Putamen (tissue), 1 donor: ENCODE data around the gene USF2.
A peak's percentile ranks its signal among the peaks of the same experiment; 100 is the strongest.

ENCODE experiments used
- DNase-seq: peaks from one replicate; pipeline ENCODE4 v3.0.0-alpha.2; 2016; ENCODE audit warnings: low spot score

Gene USF2

DNA sequence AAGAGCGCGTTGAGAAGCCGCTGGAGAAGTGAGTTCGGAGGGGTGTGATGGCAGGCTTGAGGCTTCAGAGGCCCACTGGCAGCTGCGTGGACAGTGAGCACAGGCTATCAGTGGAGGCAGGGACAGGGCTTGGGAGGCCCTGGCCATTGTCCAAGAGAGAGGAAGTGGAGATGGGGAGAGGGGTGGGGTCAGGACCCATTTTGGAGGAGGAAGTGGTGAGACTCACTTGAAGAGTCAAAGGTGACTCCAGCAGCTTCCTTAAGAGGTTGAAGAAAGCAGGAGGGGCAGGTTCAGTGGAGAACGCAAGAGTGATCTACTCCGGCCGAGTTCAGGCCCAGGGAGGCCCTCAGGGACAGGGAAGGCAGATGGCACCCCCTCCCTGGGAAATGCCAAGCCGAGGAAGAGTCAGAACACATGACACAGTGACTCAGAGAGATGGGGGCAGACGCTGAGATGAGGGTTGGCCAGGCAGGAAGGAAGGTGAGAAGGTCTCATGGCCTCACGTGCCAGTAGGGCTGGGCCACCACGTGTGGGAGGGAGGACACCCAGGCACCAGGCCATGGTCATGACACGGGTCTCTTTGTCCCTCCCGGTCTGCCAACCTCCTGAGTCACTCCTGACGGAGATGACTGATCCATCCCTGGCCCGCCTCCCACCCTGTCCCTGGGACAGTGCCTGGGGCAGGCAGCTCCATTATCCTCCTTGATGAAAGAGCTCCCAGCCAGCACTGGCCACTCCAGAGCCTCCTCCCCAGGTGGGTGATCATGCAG, 50.1 kb downstream of the USF2 start:
- DNase-seq, result peak; percentile 74

DNA sequence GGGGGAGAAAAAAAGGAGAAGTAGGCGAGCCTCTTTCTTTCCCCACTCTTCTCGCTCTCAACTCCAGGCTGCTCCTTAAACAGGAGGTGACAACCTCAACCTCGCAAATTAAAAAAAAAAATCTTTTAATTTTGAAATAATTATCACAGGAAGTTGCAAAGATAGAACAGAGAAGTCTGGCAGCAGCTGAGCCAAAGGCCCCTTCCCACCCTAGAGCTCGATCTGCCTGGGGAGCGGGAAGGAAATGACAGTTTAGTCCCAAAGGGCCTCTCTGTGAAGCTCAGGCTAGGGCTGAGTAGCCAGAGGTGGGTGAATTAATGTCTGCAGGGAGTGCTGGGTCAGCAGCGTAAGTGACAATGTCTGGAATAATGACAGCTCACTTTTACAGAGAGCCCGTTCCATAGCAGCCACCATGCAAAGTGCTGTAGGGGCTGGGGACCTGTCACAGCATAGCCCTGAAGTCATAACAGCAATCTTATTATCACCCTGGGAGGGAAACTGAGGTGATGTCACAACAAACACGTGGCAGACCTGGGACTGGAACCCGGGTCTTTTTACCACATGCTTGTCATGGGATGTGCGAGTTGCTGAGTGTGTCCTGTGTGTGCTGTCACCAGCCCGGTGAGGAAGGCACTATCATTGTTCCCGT, 51.4 kb downstream of the USF2 start:
- DNase-seq, result no peak

DNA sequence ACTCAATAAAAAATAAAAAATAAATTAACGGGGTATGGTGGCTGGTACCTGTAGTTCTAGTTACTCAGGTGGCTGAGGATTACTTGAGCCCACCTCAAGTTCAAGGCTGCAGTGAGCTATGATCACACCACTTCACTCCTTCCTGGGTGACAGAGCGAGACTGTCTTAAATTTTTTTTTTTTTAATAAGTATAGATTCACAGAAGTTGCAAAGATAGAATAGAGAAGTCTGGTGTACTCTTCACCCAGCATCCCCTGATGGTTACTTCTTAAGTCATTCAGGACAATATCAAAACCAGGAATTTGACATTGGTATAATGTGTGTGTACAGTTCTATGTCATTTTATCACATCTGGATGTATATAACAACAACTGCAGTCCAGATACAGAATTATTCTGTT, 52.5 kb downstream of the USF2 start:
- DNase-seq, result no peak

DNA sequence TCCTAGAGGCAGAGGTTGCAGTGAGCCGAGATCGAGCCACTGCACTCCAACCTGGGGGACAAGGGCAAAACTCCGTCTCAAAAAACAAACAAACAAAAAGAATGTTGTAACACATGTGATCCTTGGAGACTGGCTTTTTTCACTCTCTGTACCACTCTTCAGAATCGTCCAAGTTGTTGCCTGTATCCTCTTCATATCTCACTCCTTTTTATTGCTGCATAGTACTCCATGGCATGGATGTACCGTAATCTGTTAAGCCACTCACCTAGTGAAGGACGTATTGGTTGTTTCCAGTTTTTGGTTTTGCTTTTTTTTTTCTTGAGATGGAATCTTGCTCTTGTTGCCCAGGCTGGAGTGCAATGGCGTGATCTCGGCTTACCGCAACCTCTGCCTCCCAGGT, 53.3 kb downstream of the USF2 start:
- no peak for DNase-seq

DNA sequence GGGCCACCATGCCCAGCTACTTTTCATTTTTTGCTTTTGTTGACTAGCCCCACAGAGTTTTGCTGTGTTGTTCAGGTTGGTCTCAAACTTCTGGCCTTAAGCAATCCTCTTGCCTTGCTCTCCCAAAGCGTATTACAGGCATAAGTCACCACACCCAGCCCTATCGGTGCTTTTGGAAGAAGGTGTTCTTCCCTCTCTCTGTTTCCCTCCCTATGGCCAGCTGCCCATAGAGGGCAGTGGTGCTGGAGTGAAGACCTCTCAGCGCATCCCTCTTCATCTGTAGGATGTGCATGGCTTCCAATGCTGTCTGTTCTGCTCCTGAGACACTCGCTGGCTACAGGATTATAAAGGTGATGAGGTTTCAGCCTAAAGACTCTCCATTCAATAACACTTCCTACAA, 58.9 kb downstream of the USF2 start:
- DNase-seq, result no peak

DNA sequence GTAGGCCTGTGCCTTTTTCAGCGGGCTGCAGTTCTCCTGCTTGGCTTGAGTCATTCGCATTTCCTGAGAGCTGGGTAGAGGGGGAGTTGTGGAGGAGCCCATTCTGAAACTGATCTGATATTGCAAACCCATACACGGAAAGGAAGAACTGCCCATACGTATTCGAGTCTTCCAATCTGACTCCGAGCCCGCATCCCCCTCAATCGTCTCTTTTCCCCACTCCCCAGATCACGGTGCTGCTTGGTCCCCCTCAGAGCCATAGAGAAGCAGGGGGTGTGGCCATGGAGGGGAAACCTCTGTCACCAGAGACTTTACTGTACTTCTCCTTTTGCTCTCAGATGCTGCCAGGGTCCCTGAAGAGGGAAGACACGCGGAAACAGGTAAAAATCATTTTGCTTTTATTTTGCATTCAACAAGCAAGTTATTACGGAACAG, 60.1 kb downstream of the USF2 start, which contains the start of gene CD22:
Gene CD22, plus strand, starts transcription at position 337 of the 435 bp plus-strand sequence. CDS start 2,854 bp downstream, outside the sequence.
- DNase-seq, result no peak

DNA sequence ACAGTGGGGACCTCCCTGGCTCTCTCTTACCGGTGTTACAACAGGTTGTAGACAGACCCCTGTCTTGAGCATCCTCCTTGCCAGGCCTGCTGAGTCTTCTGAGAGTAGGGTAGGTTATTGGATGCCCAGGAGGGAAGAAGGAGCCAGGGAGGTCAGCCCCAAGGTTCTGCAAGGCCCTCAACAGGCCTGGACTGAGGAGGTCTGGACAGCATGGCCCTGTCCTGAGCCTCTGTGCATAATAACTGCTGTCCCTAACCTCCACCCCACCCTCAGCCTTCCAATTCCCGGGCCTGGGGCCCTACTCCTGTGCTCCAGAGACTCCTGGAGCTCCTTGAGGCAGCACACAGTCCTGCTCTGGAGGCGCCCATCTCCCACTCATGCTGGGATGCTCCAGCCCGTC, 60.6 kb downstream of the USF2 start:
- DNase-seq, result no peak
